MM.1S (cell line): Measurements from ENCODE around the gene SLC35G1.

ENCODE experiments used
- CTCF ChIP-seq: fragments of 300-600 bp; sonication (generic); IDR thresholded peaks from 2 replicates; pipeline ENCODE4 v1.5.1; 2016; ENCODE audit warnings: antibody characterized with exemption, low read length, mixed read lengths
- EZH2 ChIP-seq: fragments of 300-600 bp; sonication (generic); optimal IDR thresholded peaks from 2 replicates; pipeline ENCODE3; 2017; ENCODE audit warnings: low read depth, mild to moderate bottlenecking, antibody characterized with exemption, low read length, mixed read lengths
- EZH2phosphoT487 ChIP-seq: fragments of 300-600 bp; sonication (generic); IDR thresholded peaks from 2 replicates; pipeline ENCODE4 v1.6.1; 2018; ENCODE audit warnings: antibody characterized with exemption, low read length

- TF ChIP-seq CTCF = peak; percentile 55
- no peak for TF ChIP-seq EZH2
- no peak for TF ChIP-seq EZH2phosphoT487
These were observed 34.6 kb upstream of the SLC35G1 start for GRCh38 chr10:93859049-93859655.
